GM12878 (cell line): ENCODE data around the gene ITPR3. TPM values are rescaled to one million over a fixed set of nuclear protein-coding genes. Genes with fewer than 3 reads are reported as not detected.

Experiments
- ATAC-seq: fragments of 200-7000 bp; cut with Tn5 transposase; 3 replicates; pipeline ENCODE4 v1.9.1; 2020; ENCODE audit warnings: mild to moderate bottlenecking, moderate library complexity
- BruUV-seq: library from RNA; stranded (reverse); fragments of 400-500 nt; replicated peaks from 2 replicates; lab custom pipeline; 2021; lab: Mats Ljungman, UMichigan
- CTCF ChIA-PET: fragments of 300-600 bp; sonication (Branson Sonifier 250); formaldehyde crosslinking; extraction: SDS; loops from one replicate; lab custom pipeline; 2021; ENCODE audit warnings: inconsistent platforms; lab: Yijun Ruan, JAX
- POLR2A ChIA-PET: fragments of 350-600 bp; formaldehyde crosslinking; extraction: SDS; loops from one replicate; lab custom pipeline; 2021; ENCODE audit warnings: inconsistent platforms; lab: Charles Lee
- RAD21 ChIA-PET: fragments of 300-600 bp; sonication (Branson Sonifier 250); formaldehyde crosslinking; loops from one replicate; lab custom pipeline; 2023; ENCODE audit warnings: antibody characterized with exemption; ENCODE audit not compliant: unreplicated experiment; lab: Charles Lee
- SMC1A ChIA-PET: fragments of 300-600 bp; sonication (Branson Sonifier 250); formaldehyde crosslinking; loops from one replicate; lab custom pipeline; 2023; ENCODE audit not compliant: unreplicated experiment, uncharacterized antibody; lab: Charles Lee
- DNase-seq: peaks from one replicate; pipeline ENCODE4 v3.0.0-alpha.2; 2011; ENCODE audit warnings: low read depth, low spot score
- FAIRE-seq: peaks from 3 replicates; lab custom pipeline; 2011; peaks lifted over from hg19 to GRCh38; lab: Jason Lieb, UNC
- H2AFZ ChIP-seq: 2 replicates; pipeline ENCODE4 v1.6.0; 2011; ENCODE audit warnings: low read depth, low read length, control low read depth; ENCODE audit not compliant: control insufficient read depth
- H3K27ac ChIP-seq: 2 replicates; pipeline ENCODE4 v1.5.1; 2011; ENCODE audit warnings: control low read depth; ENCODE audit not compliant: control insufficient read depth, insufficient read depth
- H3K27me3 ChIP-seq, 2 experiments: replicated peaks in 1 of 2; 2 replicates each; pipeline versions ENCODE4 v1.6.0 to v1.6.1; 2011; ENCODE audit warnings: low read length in 1 of 2; ENCODE audit not compliant: control insufficient read depth in 2 of 2, insufficient read depth in 2 of 2
- H3K36me3 ChIP-seq, 2 experiments: 2 replicates each; pipeline ENCODE4 v1.5.1; 2011; ENCODE audit warnings: low read length in 1 of 2; ENCODE audit not compliant: control insufficient read depth in 2 of 2, insufficient read depth in 2 of 2
- H3K4me1 ChIP-seq: 2 replicates; pipeline ENCODE4 v1.6.1; 2011; ENCODE audit warnings: mild to moderate bottlenecking, low read length, moderate library complexity, mixed read lengths; ENCODE audit not compliant: control insufficient read depth, insufficient read depth
- H3K4me2 ChIP-seq: 2 replicates; pipeline ENCODE4 v1.6.0; 2011; ENCODE audit warnings: control low read depth; ENCODE audit not compliant: control insufficient read depth, insufficient read depth
- H3K4me3 ChIP-seq: fragments of 200-600 bp; sonication (generic); 2 replicates; pipeline ENCODE4 v1.5.1; 2016
- H3K79me2 ChIP-seq: 2 replicates; pipeline ENCODE4 v1.6.0; 2011; ENCODE audit warnings: low read length; ENCODE audit not compliant: control insufficient read depth, insufficient read depth
- H3K9ac ChIP-seq: 2 replicates; pipeline ENCODE4 v1.8.0; 2011; ENCODE audit warnings: low read length, control low read depth, mixed read lengths; ENCODE audit not compliant: control insufficient read depth, insufficient read depth
- H3K9me3 ChIP-seq: replicated peaks from 3 replicates; pipeline ENCODE4 v1.5.1; 2011; ENCODE audit warnings: mild to moderate bottlenecking, low read length; ENCODE audit not compliant: control insufficient read depth, insufficient read depth
- H4K20me1 ChIP-seq: 2 replicates; pipeline ENCODE4 v1.6.0; 2011; ENCODE audit not compliant: control insufficient read depth, insufficient read depth
- CBX5 ChIP-seq: sonication (generic); IDR thresholded peaks from 2 replicates; pipeline ENCODE4 v1.6.1; 2016; ENCODE audit warnings: low read depth, moderate library complexity, mild to moderate bottlenecking, inconsistent platforms
- CREM ChIP-seq: IDR thresholded peaks from 2 replicates; pipeline ENCODE4 v1.6.1; 2014; ENCODE audit warnings: antibody characterized with exemption, low read depth
- FOXM1 ChIP-seq: IDR thresholded peaks from 2 replicates; pipeline ENCODE4 v1.6.1; 2012; ENCODE audit warnings: low read depth, mild to moderate bottlenecking, inconsistent platforms, low read length, moderate library complexity
- HDGF ChIP-seq: fragments of 450-650 bp; IDR thresholded peaks from 2 replicates; pipeline ENCODE4 v1.6.1; 2016; ENCODE audit warnings: antibody characterized with exemption
- NFIC ChIP-seq: IDR thresholded peaks from 2 replicates; pipeline ENCODE4 v1.6.1; 2012; ENCODE audit warnings: low read depth, mild to moderate bottlenecking, inconsistent platforms, low read length, moderate library complexity
- RELA ChIP-seq: fragments of 450-650 bp; IDR thresholded peaks from 2 replicates; pipeline ENCODE4 v1.8.0; 2014; ENCODE audit warnings: borderline replicate concordance; ENCODE audit not compliant: partially characterized antibody
- SMC3 ChIP-seq: IDR thresholded peaks from 2 replicates; pipeline ENCODE4 v1.6.1; 2011; ENCODE audit warnings: low read length, improper control_type of control experiment, borderline replicate concordance
- SP1 ChIP-seq: IDR thresholded peaks from one replicate; pipeline ENCODE4 v1.6.1; 2011; ENCODE audit warnings: low read depth, low read length
- SREBF1 ChIP-seq: IDR thresholded peaks from 2 replicates; pipeline ENCODE4 v1.6.1; 2012; ENCODE audit warnings: mild to moderate bottlenecking, low read length
- STAT3 ChIP-seq: IDR thresholded peaks from 2 replicates; pipeline ENCODE4 v1.6.1; 2011; ENCODE audit warnings: low read depth, low read length, improper control_type of control experiment
- TCF7 ChIP-seq: IDR thresholded peaks from 2 replicates; pipeline ENCODE4 v1.6.1; 2014; ENCODE audit warnings: antibody characterized with exemption, borderline replicate concordance
- YY1 ChIP-seq: IDR thresholded peaks from 2 replicates; pipeline ENCODE4 v1.6.1; 2011; ENCODE audit warnings: low read depth, mild to moderate bottlenecking, low read length
- ZBTB40 ChIP-seq: fragments of 450-650 bp; IDR thresholded peaks from 2 replicates; pipeline ENCODE4 v1.6.1; 2016; ENCODE audit warnings: mild to moderate bottlenecking, moderate library complexity, borderline replicate concordance
- ZSCAN29 ChIP-seq: fragments of 450-650 bp; IDR thresholded peaks from 2 replicates; pipeline ENCODE4 v1.6.1; 2017; ENCODE audit warnings: mild to moderate bottlenecking, moderate library complexity
- WGBS: methylation state at CpG from one replicate; pipeline ENCODE4 v1.1.6; 2016; ENCODE audit warnings: low lambda C conversion rate; ENCODE audit not compliant: insufficient replicate concordance, insufficient coverage; ENCODE audit errors: missing lambda C conversion rate; 5-methylcytosine and 5-hydroxymethylcytosine counted together
- in situ Hi-C: fragments of 300-500 bp; cut with MboI; formaldehyde crosslinking; loops from 9 replicates; pipeline ENCODE4 v1.14.3; 2018; ENCODE audit warnings: mixed read lengths
- intact Hi-C: fragments of 100-400 bp; cut with micrococcal nuclease; formaldehyde crosslinking; loops from one replicate; pipeline ENCODE4 v1.14.2; 2022; ENCODE audit not compliant: unreplicated experiment
- polyA plus RNA-seq, 11 experiments: library from polyadenylated mRNA; depleted of rRNA in 4 of 11; unstranded in 6 of 11; stranded (reverse) in 5 of 11; fragments of >200 nt; fragmentation: Nextera tagmentation in 4 of 11; fragmentation: Illumina TruSeq in 1 of 11; extraction: Ambion mirVana in 4 of 11; extraction: Trizol in 1 of 11; gene quantifications; 1 replicate in 1 of 11; 2 replicates in 10 of 11; pipeline versions ENCODE4 v1.2.1 to v1.2.3, GENCODE V29; 2011 to 2016; ENCODE audit warnings: inconsistent platforms in 2 of 11, missing spikeins in 2 of 11, low read depth in 1 of 11
- total RNA-seq, 4 experiments: library from RNA; depleted of rRNA in 3 of 4; stranded (reverse); fragments of >200 nt in 3 of 4; fragmentation: Illumina TruSeq in 1 of 4; extraction: Trizol in 1 of 4; gene quantifications; 2 replicates each; pipeline versions ENCODE4 v1.2.1 to v1.2.3, GENCODE V29; 2013 to 2021
- TF ChIP-seq, protein P1 (sequence below): IDR thresholded peaks from 2 replicates; pipeline ENCODE4 v1.6.1; 2012; ENCODE audit warnings: low read length, inconsistent platforms
- TF ChIP-seq, protein P2 (sequence below): fragments of 450-650 bp; IDR thresholded peaks from 2 replicates; pipeline ENCODE4 v1.6.1; 2016; ENCODE audit warnings: mild to moderate bottlenecking

ITPR3 gene
- total and polyA plus RNA-seq, 10 of the 15 experiments (the other 5 are each of a cell fraction or from before 2014, with no cell fraction given), result 0.32 to 34.0 (median 11.9) TPM

DNA sequence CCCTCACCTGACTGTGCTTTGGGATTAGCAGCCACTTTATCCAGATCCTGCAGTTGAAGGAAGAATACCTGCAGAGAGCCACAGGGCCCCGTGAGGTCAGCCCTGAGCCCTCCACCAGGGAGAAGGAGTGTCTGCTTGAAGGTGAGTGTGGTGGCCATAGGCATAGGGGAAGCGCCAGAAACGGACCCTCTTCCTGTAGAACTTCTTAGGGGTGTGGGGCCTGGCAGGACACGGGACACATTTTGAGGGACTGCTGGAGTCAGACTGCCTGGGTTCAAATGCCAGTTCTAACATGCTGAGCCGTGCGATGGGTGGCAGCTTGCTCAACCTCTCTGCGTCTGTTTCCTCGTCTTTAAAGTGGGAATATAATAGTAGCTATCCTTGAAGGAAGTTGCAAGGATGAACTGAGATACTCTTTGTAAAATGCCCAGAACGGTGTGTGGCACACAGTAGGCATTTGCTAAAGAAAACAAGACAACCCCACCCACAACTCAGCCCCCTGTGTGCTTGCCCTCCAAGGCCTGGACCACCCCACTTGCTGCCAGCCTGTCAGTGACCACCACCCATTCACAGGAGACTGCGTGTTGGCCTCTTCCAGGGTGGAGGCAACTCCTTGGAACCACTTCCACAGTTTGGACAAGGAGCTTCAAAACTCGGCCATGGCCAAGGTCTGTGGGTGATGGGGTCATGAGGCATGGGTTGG, 36.3 kb upstream of the ITPR3 start:
- Histone ChIP-seq H3K79me2 (peaks cover 3% of the 10 kb centered on the region), H3K4me2 (peak overlapping the region; percentile 3; the same call in 1 of the 2 replicates), H4K20me1 (no peaks in the 10 kb centered on the region), H3K36me3 (no peaks in the 10 kb centered on the region), H2AFZ (peak overlapping the region; percentile 72)
- no peak for ATAC-seq
- ChIA-PET CTCF (interaction anchor here (0.6 to 7.6 kb wide), 25 partner anchors 10 to 185 kb away, joined by 3 to 235 read pairs (median 3); partner anchors contain the start of genes CUTA and UQCC2), POLR2A (interaction anchor here (0.9 to 1.6 kb wide), 5 partner anchors 8 to 123 kb away, joined by 3 to 7 read pairs (median 4); no protein-coding TSS in a partner anchor), SMC1A (interaction anchor here (0.9 to 6.9 kb wide), 7 partner anchors 9 to 131 kb away, joined by 3 to 122 read pairs (median 5); partner anchors contain the start of genes UQCC2 and ZBTB9)
- no peak for TF ChIP-seq RELA
- TF ChIP-seq ZSCAN29, result no peak
- no peak for TF ChIP-seq HDGF
- TF ChIP-seq, protein P1, sequence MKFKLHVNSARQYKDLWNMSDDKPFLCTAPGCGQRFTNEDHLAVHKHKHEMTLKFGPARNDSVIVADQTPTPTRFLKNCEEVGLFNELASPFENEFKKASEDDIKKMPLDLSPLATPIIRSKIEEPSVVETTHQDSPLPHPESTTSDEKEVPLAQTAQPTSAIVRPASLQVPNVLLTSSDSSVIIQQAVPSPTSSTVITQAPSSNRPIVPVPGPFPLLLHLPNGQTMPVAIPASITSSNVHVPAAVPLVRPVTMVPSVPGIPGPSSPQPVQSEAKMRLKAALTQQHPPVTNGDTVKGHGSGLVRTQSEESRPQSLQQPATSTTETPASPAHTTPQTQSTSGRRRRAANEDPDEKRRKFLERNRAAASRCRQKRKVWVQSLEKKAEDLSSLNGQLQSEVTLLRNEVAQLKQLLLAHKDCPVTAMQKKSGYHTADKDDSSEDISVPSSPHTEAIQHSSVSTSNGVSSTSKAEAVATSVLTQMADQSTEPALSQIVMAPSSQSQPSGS, result no peak
- no peak for TF ChIP-seq YY1
- no peak for TF ChIP-seq SP1
- TF ChIP-seq CBX5, result no peak
- no peak for TF ChIP-seq STAT3
- TF ChIP-seq CREM, result no peak
- TF ChIP-seq FOXM1, result no peak
- no peak for TF ChIP-seq SMC3
- TF ChIP-seq, protein P2, sequence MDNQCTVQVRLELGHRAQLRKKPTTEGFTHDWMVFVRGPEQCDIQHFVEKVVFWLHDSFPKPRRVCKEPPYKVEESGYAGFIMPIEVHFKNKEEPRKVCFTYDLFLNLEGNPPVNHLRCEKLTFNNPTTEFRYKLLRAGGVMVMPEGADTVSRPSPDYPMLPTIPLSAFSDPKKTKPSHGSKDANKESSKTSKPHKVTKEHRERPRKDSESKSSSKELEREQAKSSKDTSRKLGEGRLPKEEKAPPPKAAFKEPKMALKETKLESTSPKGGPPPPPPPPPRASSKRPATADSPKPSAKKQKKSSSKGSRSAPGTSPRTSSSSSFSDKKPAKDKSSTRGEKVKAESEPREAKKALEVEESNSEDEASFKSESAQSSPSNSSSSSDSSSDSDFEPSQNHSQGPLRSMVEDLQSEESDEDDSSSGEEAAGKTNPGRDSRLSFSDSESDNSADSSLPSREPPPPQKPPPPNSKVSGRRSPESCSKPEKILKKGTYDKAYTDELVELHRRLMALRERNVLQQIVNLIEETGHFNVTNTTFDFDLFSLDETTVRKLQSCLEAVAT, result no peak
- TF ChIP-seq SREBF1, result no peak
- no peak for TF ChIP-seq ZBTB40
- TF ChIP-seq TCF7, result no peak
- TF ChIP-seq NFIC, result no peak
- TF ChIP-seq, all 136 proteins: peak for 0
- 64% methylated on average over 11 of the region's 11 CpGs for WGBS
- Histone ChIP-seq H3K9me3 (no peaks in the 10 kb centered on the region; the same call in 2 of the 3 replicates), H3K27me3 (no peaks in the 10 kb centered on the region), H3K27ac (peak overlapping the region; percentile 1; the same call in 1 of the 2 replicates), H3K9ac (peak overlapping the region; percentile 3; the same call in 1 of the 2 replicates), H3K4me3 (no peak overlapping the region), H3K4me1 (peaks cover 16% of the 10 kb centered on the region)
- intact Hi-C loops (loop anchor here (1.0 to 10.0 kb wide), 4 partner anchors 48 to 570 kb away; no protein-coding TSS in a partner anchor), in situ Hi-C loops (loop anchor here (5.0 kb wide), 1 partner anchor 117 kb away; no protein-coding TSS in a partner anchor)
- TSS peak; percentile 94 for BruUV-seq
- RAD21 ChIA-PET, result interaction anchor here (0.6 to 6.6 kb wide), 7 partner anchors 14 to 203 kb away, joined by 3 to 86 read pairs (median 5); partner anchors contain the start of gene ITPR3
- no peak for FAIRE-seq
- no peak for DNase-seq
